GM19239 (cell line): ENCODE data around the gene GPN3.
"Not testable (repeated sequence)": the region's sequence is repeated elsewhere in the genome, so short reads cannot be mapped to it uniquely, and the experiment has no call there.

Experiments
- DNase-seq: peaks from one replicate; pipeline ENCODE4 v3.0.0; 2011; ENCODE audit warnings: low spot score; ENCODE audit not compliant: insufficient read length
- FAIRE-seq: peaks from 2 replicates; lab custom pipeline; 2011; peaks lifted over from hg19 to GRCh38; lab: Jason Lieb, UNC

The GPN3 gene

DNA sequence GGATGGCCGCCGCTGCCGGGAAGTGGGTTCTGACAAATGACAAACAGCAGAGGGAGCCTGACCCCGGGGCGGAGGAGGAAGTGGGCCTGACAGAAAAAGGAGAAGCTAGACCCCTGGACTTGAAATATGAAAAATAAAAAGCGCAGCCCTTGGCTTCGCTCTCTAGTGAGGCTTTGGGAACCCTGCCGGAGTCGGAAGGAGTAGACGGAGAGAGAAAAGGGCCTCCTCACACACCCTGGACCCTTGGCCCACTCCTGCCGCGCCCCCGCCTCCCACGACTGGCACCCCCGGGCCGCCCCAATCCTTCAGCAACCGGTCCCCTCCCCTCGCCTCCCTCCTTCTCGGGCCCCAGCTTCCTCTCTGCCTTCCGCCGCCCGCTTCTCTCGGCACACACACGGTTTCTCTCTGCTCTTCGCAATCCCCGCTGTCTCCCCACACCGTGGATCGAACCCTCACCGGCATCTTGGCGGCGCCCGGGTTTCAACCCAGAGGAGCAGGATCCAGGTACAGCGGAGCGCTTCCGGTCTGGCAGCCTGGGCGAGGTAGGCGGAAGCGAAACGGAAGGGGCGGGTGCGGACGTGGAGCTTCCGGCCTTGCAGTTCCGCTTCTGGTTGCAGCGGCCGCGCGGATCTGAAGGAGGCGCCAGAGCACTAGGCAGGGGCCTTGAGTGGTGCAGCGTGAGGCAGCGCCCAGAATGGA lies 18.1 kb downstream of the GPN3 start, which contains the start of gene ARPC3:
ARPC3 (minus strand) TSS at position 539 of the 699 bp plus-strand sequence; CDS start at position 462, 77 bp downstream.
- DNase-seq (peak; percentile 81), FAIRE-seq (peak; percentile 91)

DNA sequence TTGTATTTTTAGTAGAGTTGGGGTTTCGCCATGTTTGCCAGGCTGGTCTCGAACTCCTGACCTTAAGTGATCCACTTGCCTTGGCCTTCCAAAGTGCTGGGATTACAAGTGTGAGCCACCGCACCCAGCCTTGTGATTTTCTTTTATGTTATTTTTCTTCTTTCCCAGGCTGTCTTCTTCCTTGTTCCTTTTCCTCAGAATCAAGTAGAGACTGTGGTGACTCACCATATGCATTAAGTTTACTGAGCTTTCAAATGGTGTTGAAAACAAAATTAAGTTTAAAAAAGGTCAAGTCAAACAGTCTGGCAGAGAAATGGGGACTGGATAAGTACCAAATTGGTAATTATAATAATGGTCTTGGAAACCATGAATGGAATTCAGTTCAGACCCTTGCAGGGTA lies 23.6 kb downstream of the GPN3 start:
- DNase-seq, result no peak

GRCh38 chr12:110436231-110436630 lies 31.8 kb downstream of the GPN3 start:
- no peak for FAIRE-seq
- no peak for DNase-seq

More for the DNA sequence above, 23.6 kb downstream of the GPN3 start:
- no peak for FAIRE-seq

DNA sequence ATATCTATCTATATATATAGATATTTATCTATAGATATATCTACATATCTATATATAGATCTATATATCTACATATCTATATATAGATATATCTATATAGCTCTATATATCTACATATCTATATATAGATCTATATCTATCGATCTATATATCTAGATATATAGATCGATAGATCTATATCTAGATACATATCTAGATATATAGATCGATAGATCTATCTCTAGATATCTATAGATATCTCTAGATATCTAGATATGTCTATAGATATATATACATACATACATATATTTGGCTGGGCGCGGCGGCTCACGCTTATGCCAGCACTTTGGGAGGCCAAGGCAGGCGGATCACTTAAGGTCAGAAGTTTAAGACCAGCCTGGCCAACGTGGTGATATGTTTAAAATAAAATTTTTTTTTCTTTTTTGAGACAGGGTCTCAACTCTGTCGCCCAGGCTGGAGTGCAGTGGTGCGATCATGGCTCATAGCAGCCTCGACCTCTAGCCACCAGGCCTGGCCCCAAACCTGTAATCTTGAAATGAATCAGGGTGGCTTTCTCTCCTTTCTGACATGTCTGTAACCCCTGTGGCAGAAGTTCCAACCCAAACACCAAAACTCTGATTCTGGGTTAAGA lies 36.0 kb downstream of the GPN3 start:
- DNase-seq (no peak), FAIRE-seq (no peak)

DNA sequence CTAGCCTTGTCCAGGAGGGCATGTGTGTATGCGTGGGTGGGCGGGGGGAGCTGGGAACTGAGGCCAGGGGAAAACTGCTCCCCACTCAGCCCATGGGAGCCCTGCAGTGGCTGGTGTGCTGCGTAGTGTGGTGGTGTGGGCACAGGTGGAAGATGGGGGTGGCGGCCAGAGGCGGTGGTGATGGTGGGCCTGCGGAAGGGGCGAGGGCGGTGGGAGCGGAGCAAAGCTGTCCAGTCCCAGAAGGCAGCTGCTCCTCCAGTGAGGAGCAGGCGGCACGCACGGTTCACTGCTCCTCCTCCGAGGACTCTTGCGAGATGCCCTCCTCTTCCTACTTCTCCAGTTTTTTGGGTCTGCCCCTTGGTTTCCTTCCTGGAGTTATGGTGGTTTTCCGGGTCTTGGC lies 38.4 kb downstream of the GPN3 start:
- not testable (repeated sequence) for FAIRE-seq, DNase-seq

- no peak for DNase-seq
- FAIRE-seq, result no peak
These were observed 41.7 kb downstream of the GPN3 start for GRCh38 chr12:110426406-110426805.

DNA sequence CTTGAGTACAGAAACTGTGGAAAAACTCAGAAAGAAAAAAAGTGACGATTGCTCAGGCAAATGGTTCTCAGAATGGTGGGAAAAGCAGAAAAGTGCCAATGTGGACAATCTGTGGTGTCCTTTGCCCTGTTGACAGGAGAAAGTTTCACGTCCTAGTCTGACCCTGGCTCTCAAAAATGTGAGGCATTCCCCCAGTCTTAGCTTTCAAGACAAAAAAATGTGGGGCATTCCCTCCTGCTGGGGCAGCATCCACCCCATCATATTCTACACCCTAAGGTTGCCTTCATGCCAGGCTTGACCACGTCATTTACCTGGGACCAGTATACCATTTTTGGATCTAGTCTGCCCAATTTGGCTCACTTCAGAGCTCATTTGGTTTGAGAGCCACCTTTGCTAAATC lies 43.8 kb downstream of the GPN3 start:
- no peak for FAIRE-seq
- DNase-seq, result no peak

DNA sequence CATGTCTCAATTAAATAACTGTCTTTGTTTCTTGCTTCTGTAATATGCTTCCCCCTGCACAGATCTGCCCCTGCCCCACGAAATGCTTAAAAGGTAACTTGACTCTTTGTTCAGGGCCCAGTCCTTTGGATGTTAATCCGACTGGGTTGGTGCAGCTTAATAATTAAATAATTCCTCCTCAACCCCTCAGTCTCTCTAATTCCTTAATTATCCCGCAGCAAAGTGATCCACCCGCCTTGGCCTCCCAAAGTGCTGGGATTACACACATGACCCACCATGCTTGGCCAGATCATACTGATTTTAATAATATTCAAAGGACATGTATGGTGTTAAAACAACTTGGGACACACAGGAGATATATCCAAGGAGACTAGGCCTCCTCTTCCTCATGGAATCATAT lies 46.4 kb downstream of the GPN3 start:
- no peak for FAIRE-seq
- DNase-seq, result no peak

DNA sequence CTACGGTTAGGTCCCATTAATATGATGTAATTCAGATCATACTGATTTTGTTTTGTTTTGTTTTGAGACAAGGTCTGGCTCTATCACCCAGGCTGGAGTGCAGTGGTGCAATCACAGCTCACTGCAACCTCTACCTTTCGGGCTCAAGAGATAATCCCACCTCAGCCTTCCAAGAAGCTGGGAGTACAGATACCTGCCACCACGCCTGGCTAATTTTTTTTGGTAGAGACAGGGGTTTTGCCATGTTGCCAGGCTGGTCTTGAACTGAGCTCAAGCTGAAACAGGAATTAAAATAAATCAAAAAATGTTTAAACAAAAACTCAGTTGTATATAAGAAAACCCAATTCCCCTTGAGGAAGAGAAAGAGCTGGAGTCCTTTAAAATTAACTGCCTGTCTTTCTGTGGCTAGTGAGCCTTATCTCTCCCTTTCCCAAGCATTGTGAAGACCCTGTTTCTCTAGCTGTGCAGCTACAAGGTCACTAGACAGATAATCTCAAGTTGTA lies 46.8 kb downstream of the GPN3 start:
- no peak for FAIRE-seq
- no peak for DNase-seq

DNA sequence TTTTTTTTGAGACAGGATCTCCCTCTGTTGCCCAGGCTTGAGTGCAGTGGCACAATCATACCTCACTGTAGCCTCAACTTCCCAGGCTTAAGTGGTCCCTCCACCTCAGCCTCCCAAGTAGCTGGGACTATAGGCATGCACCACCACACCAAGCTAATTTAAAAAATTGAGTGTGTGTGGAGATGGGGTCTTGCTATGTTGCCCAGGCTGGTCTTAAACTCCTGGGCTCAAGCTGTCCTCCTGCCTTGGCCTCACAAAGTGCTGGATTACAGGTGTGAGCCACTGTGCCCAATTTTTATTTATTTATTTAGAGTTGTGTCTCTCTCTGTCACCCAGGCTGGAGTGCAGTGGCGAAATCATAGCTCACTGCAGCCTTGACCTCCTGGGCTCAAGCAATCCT lies 47.4 kb downstream of the GPN3 start:
- not testable (repeated sequence) for FAIRE-seq, DNase-seq

GRCh38 chr12:110417113-110417512 lies 50.9 kb downstream of the GPN3 start:
- DNase-seq, FAIRE-seq: not testable (repeated sequence)

DNA sequence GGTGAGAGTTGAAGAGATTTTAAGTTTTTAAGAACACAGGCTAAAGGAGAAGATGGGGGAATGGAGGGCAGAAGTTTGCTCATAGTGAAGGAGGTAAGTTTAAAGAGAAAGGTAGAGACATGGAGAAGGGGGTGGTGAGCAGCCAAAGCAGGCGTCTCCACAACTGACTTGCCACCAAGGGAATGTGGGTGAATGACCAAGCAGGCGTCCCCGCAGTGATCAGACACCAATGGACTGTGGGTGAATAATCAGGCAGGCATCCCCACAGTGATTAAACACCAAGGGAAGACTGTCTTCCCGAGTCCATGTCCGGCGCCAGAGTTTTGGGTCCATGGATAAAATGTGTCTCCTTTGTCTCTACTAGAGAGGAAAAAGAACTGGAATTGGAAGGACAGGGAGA lies 58.0 kb downstream of the GPN3 start:
- not testable (repeated sequence) for DNase-seq, FAIRE-seq

DNA sequence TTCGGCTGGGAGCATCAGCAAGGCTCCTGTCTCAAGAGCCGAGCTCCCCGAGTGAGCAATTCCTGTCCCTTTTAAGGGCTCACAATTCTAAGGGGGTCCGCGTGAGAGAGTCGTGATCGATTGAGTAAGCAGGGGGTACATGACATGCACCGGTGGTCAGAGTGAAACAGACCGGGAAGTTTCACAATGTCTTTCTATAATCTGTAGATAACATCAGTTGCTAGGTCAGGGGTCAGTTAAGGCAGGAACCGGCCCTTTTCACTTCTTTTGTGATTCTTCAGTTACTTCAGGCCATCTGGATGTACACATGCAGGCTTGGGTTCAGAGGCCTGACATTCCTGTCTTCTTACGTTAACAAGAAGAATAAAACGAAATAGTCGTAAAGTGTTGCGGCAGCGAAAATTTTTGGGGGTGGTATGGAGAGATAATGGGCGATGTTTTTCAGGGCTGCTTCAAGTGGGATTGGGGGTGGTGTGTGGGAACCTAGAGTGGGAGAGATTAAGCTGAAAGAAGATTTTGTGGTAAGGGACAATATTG lies 62.9 kb downstream of the GPN3 start:
- not testable (repeated sequence) for FAIRE-seq, DNase-seq

DNA sequence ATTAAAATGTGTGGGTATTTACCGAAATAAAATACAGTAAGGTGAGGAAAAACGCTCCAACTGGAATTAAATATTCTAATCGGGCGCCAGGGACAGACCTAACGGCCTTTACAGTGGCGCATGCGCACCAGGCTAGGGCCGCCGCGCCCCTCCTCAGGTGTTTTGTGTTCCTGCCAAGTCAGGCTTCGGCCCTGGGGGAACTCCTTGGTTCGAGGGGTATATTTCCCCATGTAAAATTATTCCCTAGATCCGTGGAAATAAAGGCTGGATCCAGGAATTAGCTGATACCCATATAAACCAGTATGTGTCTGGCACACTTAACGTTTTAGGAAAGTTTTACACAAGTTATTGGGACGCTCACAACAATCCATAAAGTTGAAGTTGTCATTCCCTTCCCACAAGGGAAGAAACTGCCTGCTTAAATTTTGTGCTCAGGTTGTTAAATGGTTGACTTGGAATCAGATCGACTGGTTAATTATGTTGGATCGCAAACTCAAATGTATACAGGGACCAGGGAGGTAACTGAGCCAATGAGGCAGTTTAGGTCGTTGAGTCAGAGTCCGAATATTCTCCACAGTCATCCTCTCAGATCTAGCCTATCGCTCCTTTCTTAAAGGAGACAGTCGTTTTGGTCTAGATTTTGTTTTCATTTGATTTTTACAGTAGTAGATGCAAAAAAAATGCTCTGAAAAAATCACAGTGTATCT lies 63.9 kb downstream of the GPN3 start:
- FAIRE-seq, result peak; percentile 94
- peak; percentile 65 for DNase-seq

DNA sequence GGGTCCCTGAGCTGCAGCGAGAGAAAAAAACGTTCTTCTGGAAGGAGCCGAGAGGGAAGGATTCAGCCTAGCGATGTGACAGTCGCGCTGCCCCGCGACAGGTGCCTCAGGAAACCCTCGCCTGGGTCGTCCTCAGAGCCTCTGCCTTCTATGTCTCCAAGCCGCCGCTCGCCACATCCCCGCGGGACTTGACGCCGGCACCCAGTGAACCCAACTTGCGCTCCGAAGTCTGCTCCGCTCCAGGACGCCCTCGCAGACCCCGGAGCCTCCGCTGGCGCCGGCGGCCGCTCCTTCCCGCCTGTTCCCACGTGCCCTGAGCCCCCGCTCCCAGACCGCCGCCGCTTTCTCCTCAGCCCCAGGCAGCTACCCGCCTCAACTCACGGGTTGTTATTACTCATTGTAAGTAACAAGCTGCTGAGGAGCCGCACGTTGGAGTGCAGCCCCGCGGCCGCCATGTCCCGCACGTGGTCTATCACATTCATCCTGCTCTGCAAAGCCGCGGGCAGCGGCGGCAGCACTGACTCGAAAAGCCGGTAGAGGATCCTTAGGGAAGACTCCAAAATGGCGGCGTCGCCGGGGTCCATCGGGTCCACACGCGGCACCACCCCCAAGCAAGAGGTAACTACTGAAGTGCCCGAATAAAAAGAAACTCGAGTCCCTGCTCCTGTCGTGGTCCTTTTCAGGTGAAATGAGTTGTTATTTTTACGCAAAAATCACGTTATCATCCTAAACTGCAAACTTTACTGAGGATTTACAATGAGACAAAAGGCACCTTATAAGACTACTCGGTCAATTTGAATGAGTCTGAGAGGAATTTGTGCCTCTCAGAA lies 64.7 kb downstream of the GPN3 start, which contains the start of gene ANAPC7:
ANAPC7 (minus strand) TSS at position 563 of the 830 bp plus-strand sequence; CDS start at position 482, 81 bp downstream.
- FAIRE-seq, result no peak
- peak; percentile 71 for DNase-seq
